DMS153 treated with DMSO at 0.1 percent for 48 hours (cell line): ENCODE data around the gene SMS.

Experiments used
- DNase-seq: peaks from one replicate; lab custom pipeline; 2025; ENCODE audit not compliant: unreplicated experiment; lab: John Stamatoyannopoulos, UW

The SMS gene

DNA sequence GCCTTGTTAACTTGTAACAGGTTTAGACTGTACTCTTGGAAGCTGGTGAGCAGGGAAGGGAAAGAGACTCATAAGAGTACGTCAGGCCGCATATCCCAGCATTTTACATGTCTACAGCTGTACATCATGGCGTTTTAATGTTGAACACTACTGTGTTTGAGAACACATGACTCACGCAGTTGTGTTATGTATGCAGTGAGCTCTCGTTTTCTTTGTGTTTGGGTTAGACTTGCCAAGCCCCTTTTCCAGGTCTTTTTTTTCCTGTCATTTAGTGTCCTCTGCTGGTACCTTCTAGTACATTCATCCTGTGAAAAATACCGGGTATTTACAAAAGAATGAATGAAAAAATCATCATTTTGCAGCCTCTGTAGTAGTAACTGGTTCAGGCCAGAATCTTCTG is 35.3 kb downstream of the SMS start:
- no peak for DNase-seq

- DNase-seq, result no peak
These were observed 37.8 kb downstream of the SMS start for GRCh38 chrX:21978346-21978745.

GRCh38 chrX:21982311-21982710 is 41.8 kb downstream of the SMS start:
- no peak for DNase-seq

- peak; percentile 27 for DNase-seq
These were observed 44.8 kb downstream of the SMS start for GRCh38 chrX:21985332-21985777.

- no peak for DNase-seq
These were observed 46.1 kb downstream of the SMS start for GRCh38 chrX:21986596-21986995.

GRCh38 chrX:21989384-21989783 is 48.9 kb downstream of the SMS start:
- DNase-seq, result no peak

DNA sequence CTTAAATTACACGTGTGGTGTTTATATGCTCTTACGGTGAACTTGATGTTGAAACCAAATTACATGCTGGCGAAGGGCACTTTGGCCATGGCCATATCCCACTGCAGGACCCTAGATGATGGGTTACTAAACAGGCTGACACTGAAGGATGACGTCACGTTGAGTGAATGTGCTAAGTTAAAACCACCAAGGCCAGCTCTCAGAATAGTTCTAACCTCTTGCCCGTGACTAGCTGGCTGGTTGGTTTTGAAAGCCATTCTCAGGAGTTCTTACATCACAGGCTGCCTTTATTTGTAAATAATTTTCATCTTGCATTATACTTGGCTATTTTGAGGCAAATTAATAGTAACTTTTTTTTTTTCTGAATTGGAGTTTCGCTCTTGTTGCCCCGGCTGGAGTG is 50.3 kb downstream of the SMS start:
- DNase-seq, result no peak

- no peak for DNase-seq
These were observed 51.0 kb downstream of the SMS start for GRCh38 chrX:21991504-21991903.

GRCh38 chrX:21993265-21993664 is 52.8 kb downstream of the SMS start:
- no peak for DNase-seq

DNA sequence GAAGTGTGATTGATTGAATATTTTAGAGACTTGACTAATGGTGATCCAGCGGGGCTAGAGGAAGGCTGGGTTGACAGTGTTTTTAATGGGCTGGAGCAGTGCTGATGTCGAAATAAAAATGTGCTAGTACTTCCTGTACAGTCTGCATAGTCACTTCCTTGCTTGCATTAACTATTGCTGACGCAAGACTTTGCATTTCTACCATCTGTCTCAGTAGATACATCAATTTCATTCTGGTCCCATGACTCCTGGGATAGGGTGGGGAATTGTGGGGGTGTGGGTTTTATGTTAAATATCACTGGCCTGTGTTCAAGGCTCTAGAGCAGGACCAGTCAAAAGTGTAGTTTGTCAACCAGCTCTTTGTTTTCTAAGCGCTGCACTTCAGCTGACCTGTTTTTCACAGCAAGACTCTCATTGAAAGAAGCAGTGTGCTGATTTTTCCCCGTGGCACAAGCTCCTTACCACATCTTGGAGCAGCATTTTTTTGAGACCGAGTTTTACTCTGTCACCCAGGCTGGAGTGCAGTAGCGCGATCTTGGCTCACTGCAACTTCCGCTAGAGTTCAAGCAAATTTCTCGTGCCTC is 56.5 kb downstream of the SMS start:
- DNase-seq, result no peak

DNA sequence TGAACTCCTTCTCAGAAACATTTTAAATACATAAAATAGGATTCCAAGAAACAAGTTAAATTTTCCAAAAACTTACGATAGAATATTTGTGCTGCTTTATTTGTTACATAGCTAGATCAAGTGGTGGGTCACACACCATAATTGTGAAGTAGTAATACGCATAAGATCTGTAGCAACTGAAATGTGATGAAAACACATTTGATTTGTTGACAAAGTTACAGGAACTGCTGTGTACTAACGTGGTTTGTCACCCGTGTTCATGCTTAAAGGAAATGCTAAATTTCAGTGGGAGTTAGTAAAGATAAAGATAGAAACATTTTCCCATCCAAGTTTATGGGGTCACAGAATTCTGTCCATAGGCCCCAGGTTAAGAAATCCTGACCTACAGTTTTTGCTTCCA is 57.5 kb downstream of the SMS start:
- DNase-seq, result no peak

- no peak for DNase-seq
These were observed 64.4 kb downstream of the SMS start for GRCh38 chrX:22004866-22005265.

- DNase-seq, result no peak
These were observed 71.5 kb downstream of the SMS start for GRCh38 chrX:22012051-22012450.

GRCh38 chrX:22012931-22013330 is 72.4 kb downstream of the SMS start:
- DNase-seq, result no peak

GRCh38 chrX:22015139-22015750 is 74.7 kb downstream of the SMS start:
- DNase-seq, result no peak

DNA sequence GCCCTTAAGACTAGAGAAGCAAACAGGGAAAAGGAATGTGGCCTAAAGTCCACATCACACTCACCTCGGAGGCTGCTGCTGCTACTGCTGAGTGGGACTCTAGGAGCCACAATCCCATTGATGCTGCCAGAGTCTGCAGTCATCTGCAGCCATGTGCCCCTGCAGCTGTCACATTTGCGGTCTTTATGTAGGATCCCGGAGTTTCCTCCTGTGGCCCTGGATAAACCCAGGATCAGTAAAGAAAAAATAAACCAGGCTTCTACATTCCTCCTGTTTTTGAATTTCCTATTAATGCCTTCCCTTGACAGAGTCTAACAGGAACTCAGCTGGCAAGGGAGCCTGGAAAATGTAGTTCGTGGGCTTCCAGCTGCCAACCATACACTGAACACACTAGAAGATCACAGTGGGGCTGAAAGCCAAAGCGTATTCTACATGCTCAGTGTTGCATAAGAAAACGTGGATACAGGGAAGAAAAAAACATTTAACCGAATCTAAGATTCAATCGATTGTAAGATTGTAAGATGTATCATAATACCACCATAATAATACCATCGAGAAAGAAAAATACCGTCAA is 81.3 kb downstream of the SMS start:
- DNase-seq, result no peak

DNA sequence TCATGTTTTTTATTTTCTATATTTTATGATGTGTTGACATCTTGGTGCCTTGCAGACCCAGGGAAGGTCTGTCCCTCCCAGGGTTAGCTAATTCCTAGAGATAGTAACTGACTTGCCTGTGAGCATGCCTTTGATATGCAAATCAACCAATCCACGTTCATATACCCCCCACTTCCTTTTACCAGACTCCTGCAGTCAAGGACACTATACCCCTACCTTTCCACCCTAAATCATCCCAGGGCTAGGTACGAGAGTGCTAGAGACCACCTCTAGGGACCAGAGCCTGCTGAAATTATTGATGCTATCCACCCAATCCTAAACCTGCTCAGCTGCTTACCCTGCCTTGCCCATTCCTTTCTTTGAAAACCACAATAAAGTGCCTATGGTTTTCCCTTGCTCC is 84.1 kb downstream of the SMS start:
- no peak for DNase-seq

- no peak for DNase-seq
These were observed 85.2 kb downstream of the SMS start for GRCh38 chrX:22025751-22026150.

DNA sequence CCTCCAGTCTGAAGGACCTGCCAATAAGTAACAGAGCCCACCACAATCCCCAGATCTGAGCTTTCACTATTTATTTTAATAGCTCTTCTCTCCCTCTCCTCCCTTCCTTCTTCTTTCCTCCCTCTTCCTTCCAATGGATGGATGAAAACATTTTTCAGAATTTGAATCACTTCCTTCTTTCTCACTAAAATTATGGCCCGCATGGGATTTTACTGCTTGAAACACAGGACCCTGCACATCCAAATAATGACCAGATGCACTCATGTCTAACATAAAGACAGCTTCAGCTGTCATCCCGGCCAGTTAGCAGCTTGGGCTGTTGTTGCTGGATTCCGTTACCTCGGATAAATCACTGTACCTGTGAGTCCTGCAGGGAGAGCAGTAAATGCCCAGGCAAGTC is 86.2 kb downstream of the SMS start:
- no peak for DNase-seq

- DNase-seq, result no peak
These were observed 91.6 kb downstream of the SMS start, which contains the start of gene PHEX for GRCh38 chrX:22032084-22032483. TSS of gene PHEX (plus strand) at chrX:22032325. CDS start at chrX:22033006, 681 bp downstream.

- no peak for DNase-seq
These were observed 92.0 kb downstream of the SMS start for GRCh38 chrX:22032506-22032905.

DNA sequence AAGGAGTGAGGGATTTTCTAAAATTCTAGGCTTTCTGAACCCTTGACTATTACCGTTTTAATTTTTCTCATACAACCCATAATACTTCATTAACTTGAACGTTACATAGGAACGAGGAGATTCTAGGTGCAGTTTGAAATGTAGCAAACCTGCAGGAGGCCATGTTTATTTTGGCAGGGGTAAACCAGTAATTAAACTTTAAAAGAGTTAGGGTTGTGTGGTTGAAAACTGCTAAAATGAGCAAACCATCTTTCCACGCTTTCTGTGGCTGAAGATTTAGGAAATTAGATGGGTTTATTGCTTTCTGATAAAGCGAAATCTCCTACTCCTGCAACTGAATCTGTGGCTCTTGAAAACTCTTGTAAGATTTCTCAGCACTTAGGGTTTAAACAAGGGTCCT is 93.3 kb downstream of the SMS start:
- no peak for DNase-seq

DNA sequence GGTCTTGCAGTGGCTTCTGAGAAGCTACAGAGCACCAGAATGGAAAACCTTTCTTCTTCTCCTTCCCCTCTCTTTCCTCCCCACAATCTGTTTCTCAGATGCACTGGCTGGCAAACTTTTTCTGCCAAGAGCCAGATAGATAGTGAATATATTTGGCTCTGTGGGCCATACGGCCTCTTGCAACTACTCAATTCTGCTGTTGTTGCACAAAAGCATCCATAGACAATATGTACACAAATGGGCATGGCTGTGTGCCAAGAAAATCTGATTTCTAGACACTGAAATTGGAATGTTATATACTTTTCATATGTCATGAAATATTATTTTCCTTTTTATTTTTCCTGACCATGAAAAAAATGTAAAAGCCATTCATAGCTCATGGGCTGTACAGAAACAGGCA is 94.7 kb downstream of the SMS start:
- DNase-seq, result no peak
